ENCODE results near the gene HES7. TPM values are rescaled to one million over a fixed set of nuclear protein-coding genes. Genes with fewer than 3 reads are reported as not detected.

HES7 gene
- total RNA-seq, 1 donor from 2014 or later: not detected

DNA sequence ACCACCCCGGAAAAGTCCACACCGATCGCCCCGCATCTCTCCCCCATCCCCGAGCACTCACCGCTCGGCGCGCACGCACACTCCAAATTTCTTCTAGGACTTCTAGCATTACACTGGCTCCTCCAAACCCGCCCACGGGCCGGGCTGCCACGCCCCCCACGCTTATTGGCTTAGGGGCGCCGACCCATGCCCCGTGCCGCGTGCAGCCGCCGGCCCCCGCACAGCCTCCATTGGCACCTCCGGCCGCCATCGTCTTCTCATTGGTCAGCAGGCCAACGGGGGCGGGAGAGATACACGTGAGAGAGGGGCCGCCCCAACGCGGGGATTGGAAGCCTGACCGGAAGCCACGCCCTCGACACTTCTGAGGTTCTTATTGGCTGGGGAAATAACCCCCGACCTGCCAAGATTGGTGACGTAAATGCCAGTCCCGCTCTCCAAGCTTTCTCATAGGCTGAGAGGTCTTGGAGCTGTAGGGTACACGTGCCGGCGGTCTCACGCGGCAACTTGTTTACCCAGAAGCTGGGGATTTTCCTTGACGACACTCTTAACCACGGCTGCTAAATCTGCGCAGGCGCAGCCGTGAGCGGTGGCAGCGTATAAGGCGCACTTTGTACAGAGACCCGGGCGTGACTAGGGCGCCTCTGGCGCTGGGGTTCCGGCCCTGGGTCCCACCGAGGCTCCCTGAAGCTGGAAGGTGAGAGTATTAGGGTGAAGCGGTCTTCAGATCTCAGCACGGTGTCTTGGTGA lies 32.5 kb upstream of the HES7 start:
- intact Hi-C loops (cut with micrococcal nuclease): no loop called here
- DNase-seq: peak; percentile 100
- peak; percentile 62 for ATAC-seq

DNA sequence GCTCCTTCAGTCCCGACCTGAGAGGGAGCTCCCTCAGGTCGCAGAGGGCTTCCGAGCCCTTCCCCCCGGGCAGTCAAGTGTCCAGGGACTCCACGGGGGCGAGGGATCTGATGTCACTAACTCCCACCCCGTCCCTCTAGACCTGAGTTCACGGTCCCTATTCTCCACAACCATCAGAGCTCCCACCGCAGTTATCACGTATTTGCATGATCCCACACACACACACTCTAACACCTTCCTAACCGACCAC lies 32.0 kb upstream of the HES7 start:
- ATAC-seq (no peak), DNase-seq (peak; percentile 54)
- intact Hi-C loops (cut with micrococcal nuclease): no loop called here

DNA sequence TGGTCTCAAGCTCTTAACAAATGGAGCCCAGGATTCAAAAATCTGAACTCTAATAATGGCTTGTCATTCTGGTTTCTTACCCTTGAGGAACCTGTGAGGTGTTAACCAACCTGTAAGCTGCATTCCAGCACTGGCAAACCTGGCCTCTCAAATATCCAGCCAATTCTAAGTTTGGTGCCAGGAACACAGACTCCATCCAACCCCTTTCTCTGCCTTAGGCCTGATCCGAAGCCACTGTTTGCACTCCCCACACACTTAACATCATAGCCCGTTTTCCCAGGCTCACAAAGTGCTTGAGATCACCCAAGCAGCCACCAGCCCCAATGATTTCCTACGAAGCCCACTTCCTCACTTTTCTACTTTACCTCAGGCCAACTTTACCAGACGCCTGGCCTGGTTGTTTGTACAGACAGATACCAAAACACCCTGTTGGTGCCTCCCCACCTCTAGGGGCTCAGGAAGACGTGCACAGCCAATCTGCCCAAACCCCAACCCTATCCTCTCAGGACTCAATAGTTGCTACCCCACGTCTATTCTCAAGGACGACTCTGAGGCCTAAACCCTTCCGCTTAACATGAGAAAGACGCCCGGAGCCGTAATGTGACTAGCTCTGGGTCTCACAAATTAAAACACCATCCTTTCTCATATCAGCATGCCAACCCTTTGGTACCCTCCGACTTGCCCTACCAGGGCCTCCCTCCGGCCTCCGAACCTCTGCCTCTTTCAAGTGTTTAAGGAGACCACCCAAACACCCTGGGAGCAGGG lies 31.5 kb upstream of the HES7 start:
- no peak for DNase-seq
- intact Hi-C loops (cut with micrococcal nuclease): no loop called here
- no peak for ATAC-seq

DNA sequence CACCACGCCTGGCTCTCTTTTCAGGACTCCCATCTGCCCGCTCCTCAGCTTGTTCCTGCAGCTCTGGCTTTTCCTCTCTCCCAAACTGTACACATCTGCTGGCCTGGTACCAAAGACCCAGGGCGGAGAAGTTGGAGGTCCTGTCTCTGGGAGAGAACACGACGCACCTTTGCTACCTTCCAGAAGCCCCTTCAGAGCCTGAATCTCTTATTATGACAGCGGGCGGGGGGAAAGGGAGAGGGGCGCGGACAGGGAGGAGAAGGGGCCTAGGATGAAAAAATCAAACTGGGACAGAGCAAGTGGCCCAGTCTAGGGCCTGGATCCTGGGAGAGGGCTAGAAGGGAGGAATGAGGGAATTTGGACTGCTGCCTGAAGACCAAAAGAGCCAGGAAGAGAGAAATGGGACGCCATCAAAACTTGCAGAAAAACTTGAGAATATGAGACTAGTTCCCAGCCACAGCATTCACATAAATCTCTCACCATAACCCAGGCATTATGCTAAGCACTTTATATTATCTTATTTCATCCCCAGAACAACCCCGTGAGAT lies 30.8 kb upstream of the HES7 start:
- DNase-seq (no peak), ATAC-seq (no peak)
- intact Hi-C loops (cut with micrococcal nuclease): no loop called here

DNA sequence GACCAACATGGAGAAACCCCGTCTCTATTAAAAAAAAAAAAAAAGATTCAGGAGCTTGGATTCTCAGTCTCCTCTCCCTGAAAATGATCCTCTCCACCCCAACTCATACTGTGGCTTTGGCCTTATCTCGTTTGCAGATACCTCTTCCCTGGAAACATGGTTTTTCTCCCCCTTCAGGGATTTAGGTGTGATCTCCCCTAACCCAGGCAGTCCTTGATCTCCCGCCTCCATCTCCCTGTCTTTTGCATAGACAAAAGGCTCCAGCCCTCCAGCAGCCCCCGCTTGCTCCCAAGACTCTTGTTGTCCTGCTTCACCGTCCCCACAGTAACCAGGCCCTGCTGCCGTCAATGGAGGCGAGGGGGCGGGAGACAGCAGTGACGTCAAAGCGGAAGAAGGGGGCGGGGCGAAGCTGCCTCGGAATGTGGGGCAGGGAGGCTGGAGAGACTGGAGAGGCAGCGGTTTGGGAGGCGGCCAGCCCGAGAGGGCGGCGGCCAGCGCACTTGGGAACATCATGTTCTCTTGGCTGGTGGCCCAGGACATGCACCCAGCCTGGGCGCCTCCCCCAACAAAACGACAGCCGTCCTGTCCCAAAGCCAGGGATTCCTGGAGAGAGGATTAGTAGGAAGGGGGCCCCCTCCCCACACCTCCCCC lies 30.2 kb upstream of the HES7 start:
- intact Hi-C loops (cut with micrococcal nuclease): no loop called here
- ATAC-seq (peak; percentile 55), DNase-seq (peak; percentile 100)

DNA sequence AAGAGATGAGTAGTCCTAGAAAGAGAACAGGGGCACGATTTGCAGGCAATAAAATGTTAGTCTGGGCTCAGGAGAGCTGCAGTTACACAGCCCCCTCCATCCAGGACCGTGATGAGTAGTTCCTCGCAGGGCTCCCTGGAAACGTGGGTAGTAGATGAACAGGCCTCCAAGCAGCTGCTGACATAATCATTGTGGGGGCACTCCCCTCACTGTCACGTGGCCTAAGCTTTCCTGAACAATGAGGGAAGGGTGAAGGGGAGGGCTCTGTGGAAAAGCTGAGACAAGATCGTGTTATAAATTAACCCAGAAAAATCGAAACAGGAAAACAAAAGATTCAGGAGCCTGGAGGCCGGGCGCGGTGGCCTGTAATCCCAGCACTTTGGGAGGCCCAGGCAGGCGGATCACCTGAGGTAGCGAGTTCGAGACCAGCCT lies 29.6 kb upstream of the HES7 start:
- peak; percentile 5 for ATAC-seq
- peak; percentile 73 for DNase-seq
- intact Hi-C loops (cut with micrococcal nuclease): no loop called here

DNA sequence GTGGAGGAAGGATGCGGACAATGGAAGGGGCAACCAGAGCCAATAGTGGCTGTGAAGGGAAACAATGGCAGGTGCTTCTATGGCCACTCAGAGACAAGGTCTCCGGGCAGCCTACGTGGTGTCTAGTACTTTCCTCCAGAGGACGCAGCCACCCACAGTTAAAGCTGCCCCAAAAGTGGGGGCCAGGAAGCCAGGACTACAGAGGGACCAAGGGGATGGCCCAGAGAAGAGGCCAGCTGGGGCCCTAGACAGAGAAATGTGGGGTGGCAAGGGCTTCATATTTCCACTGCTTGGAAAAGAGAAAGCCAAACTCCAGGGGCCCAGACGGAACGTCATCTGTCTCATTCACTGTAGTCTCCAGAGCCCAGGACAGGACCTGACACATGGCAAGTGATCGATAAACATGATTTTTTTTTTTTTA lies 29.1 kb upstream of the HES7 start:
- peak; percentile 38 for DNase-seq
- intact Hi-C loops (cut with micrococcal nuclease): no loop called here
- ATAC-seq: no peak

DNA sequence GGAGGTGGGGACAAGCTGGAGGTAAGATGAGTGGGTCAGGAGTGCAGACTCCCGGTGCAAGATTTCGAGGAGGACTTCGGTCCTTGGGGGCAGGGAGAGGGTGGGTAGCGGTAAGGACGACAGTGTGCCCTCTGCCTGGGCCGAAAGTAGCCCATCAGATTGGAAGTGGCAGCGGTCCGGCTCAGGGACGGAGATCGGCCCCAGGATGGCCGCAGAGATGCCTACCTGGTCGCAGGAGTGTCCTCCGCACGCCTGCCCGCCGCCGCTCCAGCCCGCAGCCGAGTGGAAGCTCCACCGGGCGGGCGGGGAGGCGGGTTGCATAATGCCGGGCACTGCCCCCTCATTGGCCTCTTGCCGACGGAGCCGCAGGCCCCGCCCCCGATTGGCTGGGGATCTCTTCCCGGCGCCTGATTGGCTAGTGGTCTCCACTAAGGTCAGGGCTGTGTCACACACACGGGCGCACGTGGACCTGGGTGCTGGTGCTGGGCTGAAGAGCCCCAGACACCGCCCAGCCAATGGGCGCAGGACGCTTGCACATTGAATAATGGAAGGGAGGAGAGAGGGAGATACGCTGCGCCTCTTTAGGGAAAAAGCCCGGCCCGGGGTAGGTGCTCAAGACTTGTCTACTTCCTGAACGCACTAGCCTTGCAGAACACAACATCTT lies 28.3 kb upstream of the HES7 start, which contains the start of gene PER1:
TSS of gene PER1 (minus strand) at position 293 of the 664 bp plus-strand sequence. CDS start 1,698 bp downstream, outside the sequence.
- peak; percentile 99 for DNase-seq
- intact Hi-C loops (cut with micrococcal nuclease): no loop called here
- ATAC-seq: peak; percentile 58

DNA sequence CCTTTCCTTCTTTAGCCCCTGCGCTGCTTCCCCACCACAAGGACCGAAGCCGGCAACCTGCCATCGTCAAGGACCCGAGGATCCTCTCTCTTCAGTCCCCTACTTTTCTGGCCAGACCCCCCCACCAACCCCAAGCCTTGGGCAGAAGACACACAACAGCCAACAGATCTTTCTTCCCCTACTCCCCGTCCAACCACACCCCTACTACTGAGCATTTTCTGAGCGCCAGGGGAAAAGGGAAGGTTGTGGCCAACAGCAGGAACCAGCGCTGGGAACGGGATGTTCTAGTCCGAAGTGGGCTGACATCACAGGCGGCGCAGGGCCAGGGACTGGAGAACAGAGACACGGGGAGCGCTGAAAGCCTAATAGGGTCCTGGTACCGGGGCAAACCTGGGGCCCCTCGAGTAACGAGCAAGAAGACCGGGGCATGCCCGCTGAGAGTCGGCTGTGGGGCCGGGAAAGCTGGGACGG lies 27.8 kb upstream of the HES7 start:
- intact Hi-C loops (cut with micrococcal nuclease): no loop called here
- peak; percentile 44 for ATAC-seq

DNA sequence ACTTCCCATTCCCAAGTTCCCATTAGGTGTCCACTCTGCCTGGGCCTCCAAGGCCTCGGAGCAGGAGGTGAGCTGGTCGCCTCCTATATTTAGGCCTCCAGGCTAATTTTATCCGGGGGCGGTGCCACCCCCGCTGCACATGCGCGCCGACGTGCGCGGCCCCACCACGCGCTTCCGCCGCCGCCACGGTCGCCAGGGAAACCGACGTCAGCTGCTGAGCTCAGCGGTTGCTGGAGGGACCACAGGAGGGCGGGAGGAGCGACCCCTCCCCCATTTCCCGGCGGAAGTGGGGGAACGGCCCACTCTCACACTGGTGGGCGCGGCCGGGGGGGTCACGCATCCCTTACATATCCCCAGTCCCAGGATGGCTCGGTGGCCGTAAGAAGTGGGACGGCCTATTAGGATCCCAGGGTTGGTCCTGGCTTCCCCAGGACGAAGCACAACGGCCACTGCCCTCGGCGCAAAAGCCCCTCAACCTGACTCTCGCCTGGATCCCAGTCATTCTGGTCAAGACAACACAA lies 27.3 kb upstream of the HES7 start:
- ATAC-seq: peak; percentile 51
- intact Hi-C loops (cut with micrococcal nuclease): no loop called here
- DNase-seq: peak; percentile 96

More for the DNA sequence above, 27.8 kb upstream of the HES7 start:
- peak; percentile 97 for DNase-seq

DNA sequence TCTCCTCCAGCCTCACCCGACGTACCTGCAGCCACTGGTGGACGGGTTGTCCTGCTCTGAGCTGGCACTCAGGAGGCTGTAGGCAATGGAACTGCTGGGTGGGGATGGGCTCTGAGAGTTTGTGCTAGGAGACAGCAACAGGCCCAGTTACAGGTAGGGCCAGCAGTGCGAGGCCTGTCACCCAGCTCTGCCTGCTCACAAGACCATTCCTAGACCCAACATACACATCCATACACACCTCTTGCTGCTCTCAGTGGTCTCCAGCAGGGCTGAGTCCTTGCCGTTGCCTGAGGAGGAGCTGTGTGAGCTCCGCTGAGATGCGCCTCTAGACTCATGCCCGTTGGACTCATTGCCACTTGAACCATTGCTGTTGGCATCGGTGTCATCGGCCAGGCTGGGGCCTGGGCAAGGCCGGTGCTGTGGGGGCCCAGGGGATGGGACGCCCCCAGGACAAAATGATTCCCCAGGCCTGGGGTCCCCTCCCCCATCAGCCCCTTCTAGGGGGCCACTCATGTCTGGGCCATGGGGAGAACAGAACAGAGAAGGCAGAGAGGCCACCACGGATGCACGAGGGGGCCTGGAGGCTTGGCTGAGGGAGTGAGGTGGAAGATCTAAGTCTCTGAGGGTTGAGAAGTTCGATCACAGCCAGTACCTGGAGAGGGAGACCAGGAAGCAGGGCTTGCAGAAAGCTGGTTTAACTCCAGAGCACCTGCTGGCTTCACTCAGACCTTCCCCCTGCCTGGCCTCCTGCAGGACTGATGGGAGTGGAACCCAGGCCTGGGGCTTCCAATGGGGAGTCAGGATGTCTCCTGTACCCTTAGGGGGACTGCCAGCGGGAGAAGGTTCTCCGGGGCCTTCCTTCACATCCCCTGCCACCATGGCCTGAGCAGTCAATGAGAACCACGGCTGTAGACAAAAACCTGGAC lies 26.6 kb upstream of the HES7 start:
- ATAC-seq (no peak), DNase-seq (no peak)
- intact Hi-C loops (cut with micrococcal nuclease): no loop called here

DNA sequence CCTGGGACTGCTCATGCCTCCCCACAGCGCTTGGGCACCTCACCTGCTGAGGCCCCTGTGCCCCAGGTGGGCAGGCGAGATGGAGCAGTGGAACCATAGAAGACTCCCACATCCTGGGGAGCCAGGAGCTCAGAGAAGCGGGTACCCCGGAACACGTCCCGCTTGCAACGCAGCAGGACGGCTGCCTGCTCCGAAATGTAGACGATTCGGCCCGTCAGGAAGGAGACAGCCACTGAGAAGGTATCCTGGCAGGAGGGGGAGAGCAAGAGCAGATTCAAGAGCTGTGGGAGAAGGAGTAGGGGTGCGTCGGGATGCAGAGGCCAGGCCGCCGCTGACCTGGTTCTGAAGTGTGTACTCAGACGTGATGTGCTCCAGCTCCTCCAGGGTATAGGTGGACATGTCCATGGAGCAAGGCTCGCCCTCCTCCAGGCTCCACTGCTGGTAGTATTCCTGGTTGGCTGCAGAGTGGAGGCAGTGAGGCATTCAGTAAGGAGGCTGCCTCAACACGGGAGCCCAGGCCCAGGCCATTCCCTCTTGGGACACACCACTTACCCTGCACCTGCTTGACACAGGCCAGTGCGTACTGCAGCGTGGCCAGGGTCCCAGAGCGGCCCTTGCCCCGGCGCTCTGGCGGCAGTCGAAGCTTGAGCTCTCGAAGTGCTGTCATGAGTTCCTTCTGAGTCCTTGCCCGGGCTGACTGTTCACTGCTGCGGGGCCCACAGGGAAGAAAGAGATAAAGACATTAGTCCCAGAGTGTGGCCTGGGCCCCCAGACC lies 25.7 kb upstream of the HES7 start:
- no peak for ATAC-seq
- intact Hi-C loops (cut with micrococcal nuclease): no loop called here
- DNase-seq: no peak

DNA sequence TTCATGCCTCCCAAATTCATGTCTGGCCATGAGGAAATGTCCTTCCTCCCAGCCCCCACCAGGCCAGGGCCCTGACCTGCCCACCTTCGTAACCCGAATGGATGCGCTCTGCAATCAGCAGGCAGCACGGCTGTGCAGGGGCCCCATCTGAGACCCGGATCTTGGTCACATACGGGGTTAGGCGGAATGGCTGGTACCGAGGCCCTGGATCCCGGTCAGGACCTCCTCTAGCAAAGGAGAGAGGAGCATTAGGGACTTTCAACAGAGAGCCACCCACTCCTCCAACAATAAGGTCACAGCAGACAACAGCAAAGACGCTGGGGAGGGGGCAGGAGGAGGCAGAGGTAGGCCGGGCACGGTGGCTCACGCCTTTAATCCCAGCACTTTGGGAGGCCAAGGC lies 24.7 kb upstream of the HES7 start:
- DNase-seq (no peak), ATAC-seq (no peak)
- intact Hi-C loops (cut with micrococcal nuclease): no loop called here

DNA sequence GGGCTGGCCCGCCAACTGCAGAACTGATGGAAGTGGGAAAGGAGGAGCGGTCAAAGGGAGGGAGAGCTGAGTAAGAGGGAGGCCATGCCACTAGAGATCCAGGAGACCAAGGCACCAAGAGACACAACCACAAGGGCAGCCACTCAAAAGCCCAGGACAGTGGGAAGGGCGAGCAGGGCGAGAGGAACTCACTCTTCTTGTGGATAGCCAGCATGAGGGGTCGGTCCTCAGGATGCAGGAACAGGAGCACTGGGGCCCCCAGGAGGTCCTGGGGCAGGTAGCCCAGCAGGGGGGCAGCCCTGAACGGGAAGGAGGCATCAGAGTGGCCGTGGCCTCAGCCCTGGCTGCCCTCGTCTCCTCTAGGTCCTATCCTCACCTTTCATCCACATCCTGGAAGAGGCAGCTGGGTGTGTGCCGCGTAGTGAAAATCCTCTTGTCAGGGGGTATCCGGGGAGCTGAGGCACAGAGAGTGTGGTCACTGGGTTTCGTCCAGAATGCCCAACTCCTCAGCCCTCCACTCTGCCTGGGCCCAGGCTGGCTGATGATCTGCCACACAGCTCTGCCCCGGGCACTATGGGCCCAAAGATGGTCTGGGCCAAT lies 24.0 kb upstream of the HES7 start:
- intact Hi-C loops (cut with micrococcal nuclease): no loop called here

DNA sequence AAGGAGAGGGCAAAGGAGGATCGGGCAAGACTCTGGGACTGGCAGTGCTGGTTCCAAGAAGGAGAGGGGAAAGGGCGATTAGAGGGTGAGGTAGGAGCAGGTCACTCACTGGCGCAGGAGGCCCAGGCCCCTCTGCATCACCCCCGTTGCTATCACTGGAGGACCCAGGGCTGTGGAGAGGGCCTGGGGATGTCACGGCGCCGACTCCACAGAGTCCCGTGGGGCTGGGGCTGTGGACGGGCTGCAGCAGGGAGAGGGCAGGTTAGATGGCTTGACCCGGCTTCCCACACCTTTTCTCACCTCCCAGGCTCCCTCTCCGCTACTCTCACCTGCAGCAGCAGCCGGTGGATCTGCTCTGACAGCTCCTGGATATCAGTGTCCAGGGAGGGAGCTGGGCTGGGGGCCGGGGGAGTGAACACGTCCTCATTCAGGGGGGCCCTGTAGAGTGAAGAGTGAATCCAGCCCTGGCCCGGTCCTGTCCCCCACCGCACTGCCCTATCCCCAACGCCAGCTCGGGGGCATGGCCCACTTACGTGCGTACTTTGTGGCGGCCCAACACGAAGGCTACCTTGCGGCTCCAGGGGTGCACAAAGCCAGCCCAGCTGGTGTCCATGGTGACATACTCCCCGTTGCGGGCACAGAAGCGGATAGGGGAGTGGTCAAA lies 23.4 kb upstream of the HES7 start:
- intact Hi-C loops (cut with micrococcal nuclease): no loop called here
- DNase-seq (no peak), ATAC-seq (no peak)

More for the DNA sequence above, 24.0 kb upstream of the HES7 start:
- no peak for ATAC-seq
- DNase-seq: no peak

DNA sequence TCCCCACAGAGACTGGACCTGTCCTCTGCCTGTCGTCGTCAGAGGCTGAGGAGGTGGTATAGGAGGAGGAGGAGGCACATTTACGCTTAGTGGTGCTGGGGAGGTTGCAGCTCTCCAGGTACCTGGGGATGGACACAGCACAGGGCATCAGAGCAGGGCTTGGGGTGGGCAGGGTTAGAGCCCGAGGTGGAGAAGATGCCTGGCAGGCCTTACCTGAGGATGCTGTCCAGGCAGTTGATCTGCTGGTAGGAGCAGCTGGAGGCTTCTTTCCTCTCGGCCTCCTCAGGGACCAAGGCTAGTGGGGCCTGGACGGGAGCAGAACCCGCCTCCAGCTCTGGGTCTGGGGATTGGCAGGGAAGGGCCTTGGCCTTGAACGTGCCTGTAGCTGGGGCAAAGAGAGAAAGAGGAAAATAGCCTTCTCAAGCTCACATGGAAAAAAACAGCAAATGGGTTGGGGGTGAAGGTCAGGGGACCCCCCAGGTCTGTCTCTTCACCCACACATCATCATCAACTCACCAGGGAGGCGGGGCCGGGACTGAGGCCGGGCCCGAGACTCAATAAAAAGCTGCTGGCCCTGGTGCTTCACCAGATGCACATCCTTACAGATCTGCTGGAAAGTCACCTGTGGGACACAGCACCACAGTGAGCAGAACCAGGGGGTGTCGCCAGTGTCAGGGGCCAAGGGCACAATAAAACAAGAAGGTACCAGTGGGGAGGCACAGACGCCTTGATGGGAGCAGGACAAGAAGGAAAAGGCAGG lies 22.7 kb upstream of the HES7 start:
- no peak for DNase-seq
- ATAC-seq: no peak
- intact Hi-C loops (cut with micrococcal nuclease): no loop called here

All from left ventricle myocardium superior (tissue), 1 donor.